GM21723 (cell line): ENCODE data around the gene MRPL27.
"Not testable (repeated sequence)": the region's sequence is repeated elsewhere in the genome, so short reads cannot be mapped to it uniquely, and the experiment has no call there.

Experiments
- ATAC-seq: cut with Tn5 transposase; IDR thresholded peaks from one replicate; pipeline ENCODE4 v1.9.1; 2021; ENCODE audit warnings: mild to moderate bottlenecking, moderate library complexity; ENCODE audit not compliant: unreplicated experiment

Gene MRPL27

DNA sequence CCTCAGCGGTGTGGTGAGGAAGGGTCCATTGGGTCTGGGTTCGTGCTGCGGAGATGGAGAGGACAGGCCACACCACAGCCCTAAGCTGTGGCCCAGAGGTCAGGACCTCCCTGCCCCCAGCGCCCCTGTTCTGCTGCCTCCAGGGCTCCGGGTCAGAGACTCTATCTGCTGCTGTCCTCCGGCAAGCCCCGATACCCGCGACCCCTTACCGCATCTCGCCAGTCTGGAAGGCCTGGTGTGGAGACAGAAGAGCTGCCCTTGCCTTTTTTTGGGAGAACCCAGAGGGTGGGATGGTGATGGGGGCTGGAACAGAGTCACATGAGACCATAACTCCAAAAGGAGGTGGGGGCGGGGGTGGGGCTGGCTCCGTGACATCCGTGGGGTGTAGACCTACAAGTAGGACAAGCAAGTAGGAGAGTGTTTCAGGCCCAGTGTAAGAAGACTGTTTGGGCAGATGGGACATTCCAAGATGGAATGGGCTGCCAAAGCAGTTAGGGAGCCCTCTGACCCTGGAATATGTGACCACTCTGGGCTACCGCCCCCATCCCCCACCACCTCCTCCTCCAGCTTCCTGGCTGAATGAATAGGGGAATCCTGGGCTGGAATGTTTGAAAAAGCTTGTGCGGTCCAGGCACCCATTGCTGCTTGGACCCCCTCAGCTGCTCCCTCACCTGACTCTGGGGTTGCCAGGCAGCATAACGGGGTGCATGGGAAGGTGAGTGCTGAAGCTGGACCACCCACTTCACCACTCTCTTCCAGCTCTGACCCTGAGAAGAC lies 25.7 kb downstream of the MRPL27 start:
- no peak for ATAC-seq

DNA sequence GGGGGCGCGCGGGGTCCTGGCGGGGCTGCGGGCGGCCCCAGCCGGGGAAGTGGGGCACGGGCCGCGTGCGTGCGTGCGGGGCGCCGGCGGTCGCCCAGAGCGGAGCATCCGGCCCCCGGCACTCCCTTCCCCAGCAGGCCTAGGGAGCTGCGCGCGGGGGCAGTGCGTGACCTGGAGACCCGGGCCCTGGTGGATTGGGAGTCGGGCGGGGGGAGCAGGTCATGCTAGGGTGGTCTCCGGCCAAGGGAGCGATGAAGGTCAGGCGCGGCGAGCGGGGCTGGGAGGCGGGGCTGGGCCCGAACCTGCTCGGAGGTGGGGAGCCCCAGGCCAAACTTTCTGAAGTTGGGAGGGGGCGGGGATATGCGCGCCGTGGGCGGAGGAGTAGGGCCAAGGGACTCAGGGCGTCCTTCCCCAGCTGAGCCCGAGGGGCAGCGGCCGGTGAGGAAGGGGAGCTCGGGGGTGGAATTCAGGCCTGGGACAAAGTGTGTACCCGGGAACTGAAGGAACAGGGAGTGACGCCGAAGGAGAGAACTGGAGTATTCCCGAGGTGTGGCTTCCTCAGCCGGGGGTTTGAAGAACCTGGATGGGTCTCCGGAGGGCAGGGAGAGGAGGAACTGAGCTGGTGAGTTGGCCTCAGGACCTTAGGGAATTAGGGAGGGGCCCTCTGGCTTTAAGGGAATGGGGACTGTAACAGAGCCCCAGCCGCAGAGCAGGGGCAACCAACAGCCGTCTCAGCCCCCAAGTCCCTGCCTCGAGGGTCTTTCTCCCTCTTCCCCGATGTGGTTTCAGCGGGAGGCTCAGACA lies 26.5 kb downstream of the MRPL27 start:
- peak; percentile 42 for ATAC-seq

DNA sequence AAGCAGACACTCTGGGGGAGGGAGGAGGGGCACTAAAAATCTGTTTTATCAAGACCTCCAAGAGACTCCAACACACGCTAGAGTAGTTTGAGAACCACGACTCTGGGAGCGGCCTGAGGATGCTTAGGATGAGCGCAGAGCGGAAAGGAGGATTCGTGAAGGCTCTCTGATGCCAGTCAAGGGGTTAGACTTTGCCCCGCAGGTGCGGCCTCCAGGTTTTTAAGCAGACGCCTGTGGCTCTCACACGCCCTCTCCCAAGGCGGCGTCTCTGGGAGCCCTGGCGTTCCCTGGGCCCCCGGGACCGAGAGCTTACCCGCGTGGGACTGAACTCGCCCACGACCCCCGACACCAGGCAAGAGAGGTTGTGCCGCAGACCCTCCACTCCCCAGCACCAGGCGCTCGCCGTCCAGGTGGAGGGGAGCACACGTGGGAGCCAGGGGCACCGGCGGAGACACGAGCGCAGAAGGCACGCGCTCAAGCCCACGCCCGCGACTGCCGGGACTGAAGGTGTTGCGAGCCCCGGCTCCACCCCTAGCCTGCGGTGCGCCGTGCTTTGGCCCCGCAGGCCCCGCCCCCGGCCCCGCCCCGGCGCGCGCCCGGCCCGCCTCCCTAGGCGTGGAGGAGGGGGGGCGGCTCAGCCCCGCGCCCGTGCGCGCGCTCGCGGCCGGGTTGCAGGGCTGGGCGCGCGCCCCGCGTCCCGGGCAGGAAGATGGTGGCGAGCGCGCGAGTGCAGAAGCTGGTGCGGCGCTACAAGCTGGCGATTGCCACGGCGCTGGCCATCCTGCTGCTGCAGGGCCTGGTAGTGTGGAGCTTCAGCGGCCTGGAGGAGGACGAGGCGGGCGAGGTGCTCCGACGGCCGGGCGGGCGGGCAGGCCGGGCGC lies 27.3 kb downstream of the MRPL27 start, which contains the start of gene XYLT2:
XYLT2 (plus strand) TSS at position 695 of the 881 bp plus-strand sequence; CDS start at position 710, 15 bp downstream.
- peak; percentile 78 for ATAC-seq

DNA sequence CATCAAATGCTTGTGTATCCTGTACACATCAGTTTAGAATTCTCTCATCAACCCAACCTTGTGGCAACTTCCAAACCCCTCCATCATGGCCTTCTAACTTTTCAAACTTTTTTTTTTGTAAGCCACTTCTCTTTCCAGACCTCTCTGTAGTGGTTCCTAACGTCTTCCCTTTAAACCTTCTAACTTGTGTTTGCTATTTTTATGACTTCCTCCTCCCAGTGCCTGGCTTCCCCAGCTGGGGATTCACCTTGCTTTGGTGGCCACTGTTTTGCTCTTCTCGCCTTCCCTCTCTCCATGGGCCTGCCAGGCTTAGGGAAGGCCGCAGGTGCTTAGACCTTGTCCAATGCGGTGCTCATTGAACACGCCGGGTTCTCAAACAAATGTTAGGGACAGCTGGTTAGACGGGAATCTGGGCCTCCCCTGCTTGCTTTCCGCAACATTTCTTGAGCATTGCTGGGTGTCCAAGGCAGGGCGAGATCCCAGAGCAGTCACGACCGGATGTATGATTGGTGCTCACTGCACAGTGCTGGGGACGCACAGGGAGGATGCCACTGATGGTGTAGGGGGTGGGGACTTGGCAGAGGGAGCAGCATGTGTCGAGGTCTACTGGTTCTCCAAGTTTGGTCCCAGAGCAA lies 28.1 kb downstream of the MRPL27 start:
- no peak for ATAC-seq

DNA sequence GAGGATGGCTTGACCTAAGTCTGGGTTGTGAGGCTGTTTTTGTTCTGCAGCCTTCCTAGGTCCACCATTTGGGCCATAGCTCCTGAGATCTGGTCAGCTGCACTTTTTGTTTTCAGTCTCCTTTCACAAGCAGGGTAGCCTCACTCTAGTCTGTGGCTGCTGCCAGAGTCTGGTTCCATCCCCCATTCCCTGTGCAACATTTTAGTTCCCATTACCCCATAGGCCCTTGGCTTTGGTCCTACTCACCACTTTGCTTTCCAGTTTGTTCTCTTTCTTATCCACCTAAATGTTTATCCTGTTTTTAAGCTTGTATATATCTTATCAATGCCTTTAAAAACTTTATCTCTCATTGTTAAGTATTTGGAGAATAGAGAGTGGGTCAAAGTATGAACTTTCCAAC lies 33.6 kb downstream of the MRPL27 start:
- no peak for ATAC-seq

DNA sequence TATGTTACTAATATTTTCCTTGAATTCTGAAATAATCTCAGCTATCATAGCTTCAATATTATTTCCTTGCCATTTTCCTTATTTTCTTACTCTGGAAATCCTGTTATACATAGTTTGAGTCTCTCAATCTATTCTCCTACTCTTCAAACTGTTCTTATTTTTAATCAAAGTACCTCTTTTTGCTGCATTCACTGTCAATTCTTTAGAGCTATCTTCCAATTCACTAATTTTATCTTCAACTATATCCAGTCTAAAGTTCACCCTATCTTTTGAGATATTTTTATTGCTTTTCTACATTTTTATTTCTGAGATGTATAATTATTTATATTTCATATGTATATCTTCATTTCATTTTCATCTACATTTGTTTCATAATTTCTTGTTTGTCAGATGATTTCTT lies 34.3 kb downstream of the MRPL27 start:
- ATAC-seq, result no peak

DNA sequence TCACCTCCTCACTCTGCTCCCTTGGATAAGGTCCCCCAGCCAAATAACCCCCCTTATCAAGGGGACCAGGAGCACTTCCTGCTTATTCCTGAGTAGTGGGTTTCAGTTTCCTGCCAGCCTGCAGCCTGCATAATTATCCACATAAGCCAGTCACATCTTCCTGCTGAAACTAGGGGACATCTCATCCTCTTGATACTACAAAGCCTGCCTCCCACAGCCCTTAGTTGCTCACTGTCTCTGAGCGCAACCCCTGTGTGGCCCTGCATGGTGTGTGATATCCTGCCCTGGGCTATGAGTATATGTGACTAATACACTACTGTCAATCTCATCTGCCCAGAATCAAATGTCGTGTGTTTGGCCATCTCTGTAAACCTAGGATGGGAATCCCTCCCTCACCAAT lies 35.0 kb downstream of the MRPL27 start:
- no peak for ATAC-seq

DNA sequence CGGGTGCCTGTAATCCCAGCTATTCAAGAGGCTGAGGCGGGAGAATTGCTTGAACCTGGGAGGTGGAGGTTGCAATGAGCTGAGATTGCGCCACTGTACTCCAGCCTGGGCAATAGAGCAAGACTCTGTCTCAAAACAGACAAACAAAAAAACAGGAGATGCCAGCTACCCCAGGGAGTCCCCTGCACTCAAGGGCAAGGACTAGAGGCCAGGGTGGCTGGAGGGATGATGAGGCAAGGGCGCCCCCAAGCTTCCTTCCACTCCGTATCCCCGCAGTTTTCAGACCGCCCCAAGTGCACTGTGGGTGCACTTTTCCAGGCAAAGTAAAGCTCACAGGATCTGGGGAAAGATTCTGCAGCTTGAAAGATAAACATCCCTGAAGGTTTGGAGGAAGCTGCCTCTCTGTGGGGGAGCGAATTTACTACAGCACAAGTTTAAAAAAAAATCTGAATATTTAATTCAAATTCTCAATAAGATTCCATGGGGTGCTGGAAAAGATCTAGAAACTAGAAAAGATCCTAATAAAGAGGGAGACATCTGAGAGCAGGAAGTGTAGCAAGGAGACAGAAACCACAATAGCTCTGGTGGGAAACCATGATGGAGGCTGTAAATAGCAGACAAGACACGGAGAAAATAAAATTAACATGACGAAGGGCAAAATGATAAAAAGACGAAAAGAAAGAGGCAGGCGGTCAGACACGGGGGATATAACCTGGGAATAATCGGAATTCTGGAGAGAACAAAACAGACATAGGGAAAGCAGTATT lies 39.5 kb downstream of the MRPL27 start:
- not testable (repeated sequence) for ATAC-seq

DNA sequence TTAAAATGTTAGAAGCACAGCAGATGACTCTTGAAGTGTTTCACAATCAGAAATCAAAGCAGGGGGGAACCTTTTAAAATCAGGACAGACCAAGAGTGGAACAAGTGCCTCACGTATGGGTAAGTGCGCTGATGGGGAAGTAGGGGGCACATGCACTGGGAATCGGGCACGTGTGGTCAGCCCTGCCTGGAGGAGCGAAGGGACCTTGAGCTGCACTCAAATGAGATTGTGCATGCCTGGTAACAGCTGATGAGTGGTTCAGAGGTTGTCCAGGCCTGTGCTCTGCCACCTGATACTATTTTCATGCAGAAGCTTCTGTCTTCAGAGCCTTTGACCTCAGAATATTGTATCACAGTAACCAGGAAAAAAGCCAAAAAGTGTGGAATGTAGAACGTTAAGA lies 40.8 kb downstream of the MRPL27 start:
- no peak for ATAC-seq

DNA sequence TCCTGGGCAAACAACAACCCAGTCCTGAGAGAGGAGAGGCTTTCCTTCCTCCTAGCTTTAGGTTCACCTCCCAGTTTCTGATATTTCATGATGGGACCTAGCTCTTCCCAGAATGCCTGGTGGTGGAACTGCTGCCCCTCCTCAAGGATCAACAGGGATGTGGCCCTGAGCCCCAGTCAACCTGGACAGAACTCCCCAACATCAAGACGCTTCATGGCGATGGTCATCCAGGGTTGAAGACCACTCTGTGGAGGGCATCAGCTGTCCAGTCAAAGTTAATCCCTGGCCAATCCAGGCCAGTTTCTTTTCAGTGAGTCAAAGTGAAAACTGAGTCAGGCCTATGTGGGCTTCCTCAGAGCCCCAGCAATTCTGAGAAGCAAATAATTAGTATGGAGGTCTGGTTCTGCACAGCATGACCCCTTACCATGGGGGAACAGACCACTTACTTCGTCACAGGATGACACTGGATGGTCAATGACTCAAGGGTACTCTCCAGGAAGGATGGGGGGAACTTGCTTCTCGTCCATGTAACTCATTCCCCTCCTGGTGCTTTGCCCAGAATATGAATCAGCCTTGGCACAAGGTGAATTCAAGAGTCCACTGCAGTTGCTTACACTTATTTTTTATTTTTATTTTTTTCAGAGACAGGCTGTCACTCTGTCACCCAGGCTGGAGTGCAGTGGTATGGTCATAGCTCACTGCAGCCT lies 41.7 kb downstream of the MRPL27 start:
- no peak for ATAC-seq

DNA sequence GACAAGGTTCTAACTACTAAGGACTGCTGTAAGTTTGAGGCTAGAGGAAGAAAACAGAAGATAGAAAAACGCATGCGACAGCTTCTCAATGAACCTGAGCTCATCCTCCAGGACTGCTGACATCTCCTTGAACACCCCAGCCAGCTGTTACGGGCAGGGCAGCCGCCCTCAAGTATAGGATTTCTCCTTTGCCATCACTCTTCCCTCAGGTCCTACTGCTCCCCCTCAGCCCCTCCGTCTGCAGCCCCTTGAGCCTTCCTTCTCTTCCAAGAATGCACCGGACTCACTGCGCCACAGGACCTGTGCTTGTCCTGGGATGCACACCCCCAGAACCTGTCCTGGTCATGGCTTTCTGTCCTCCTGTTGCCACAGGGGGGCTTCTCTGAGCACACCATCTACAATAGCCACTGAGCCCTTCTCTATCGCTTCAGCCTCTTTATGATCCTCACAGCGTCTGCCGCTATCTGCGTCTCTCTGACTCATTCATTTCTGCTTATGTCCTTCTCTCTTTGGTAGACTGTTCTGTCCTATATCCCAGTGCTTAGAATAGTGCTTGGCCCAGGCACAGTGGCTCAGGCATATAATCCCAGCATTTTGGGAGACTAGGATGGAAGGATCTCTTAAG lies 42.7 kb downstream of the MRPL27 start:
- no peak for ATAC-seq

DNA sequence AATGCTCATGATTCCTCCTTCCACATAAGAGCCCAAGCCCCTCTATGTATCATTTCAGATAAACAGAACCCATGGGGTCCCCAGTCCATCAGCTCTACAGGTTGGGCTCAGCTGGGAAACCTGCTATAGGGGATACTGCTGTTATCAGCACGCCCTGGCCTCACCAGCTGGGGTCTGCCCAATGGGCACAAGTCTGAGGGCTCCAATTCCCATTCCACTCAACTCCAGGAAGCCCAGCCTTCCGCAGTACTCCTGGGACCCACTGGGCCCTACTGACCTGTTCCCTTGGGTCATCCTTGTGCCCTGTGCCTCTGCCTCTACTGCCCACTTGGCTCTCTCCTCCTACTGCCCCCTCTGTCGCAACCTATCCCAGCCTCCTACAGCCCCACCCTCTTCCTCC lies 43.3 kb downstream of the MRPL27 start:
- no peak for ATAC-seq

DNA sequence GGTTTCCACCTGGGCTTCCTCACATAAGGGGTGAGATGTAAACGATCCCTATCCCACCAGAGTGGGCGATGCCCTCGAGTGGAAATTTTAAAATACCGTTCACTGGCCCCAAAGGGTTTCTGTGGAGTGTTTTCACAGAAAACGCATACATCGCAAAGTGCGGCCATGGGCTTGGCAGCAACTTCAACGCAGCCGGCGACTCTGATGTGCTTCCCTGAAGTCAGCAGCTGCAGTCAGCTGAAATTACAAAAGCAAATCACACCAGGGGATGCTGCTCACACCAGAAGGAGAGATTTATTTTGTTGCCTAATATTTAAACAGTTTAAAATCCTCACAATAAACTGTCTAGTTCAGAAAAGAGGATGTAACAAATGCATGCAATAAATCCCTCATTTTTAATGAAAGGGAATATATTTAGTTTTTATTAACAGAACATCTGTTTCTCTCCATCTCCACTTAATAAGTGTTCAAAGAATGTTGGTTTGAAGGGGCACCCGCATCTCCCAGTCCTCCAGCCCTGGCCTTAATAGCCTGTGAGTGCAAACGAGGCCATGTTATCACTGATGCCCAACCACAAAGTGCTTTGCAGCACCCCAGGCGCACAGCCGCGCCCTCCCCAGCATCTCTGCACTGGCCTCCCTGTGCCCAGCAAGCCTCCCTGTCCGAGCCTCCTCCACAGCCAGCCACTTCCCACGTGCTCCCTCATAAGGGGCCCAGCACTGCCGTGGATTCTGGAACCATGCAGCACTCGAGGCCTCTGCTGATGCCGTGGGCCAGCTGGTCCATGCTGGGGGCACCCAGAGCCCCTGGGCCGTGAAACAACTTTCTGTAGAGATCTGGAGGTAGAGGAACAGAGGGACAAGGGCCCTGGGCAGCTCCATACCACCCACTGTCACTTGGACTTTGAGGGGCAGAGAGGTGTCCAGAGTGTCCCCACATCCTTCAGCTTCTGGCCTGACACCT lies 44.3 kb downstream of the MRPL27 start:
- ATAC-seq, result no peak

DNA sequence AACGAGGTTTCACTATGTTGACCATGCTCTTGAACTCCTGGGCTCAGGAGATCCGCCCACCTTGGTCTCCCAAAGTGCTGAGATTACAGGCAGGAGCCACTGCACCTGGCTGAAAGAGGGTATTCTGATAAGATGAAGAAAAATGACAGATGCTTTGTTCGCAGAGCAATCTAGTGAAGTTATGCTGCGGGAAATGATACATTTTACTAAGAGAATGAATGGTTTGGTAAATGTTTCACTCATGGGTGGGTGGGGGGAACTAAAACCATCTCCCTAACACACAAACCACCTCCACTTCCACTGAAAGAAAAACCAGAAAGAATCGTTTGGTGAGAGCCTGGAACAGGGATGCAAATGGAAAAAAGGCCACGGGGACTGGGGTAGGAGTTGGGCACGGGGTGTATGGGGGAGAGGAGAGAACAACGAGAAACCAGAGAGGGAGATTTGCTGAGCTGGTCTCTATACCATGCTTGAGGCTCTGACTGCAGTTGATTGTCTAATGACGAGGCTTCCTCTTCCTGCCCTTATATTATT lies 46.1 kb downstream of the MRPL27 start:
- ATAC-seq, result no peak

DNA sequence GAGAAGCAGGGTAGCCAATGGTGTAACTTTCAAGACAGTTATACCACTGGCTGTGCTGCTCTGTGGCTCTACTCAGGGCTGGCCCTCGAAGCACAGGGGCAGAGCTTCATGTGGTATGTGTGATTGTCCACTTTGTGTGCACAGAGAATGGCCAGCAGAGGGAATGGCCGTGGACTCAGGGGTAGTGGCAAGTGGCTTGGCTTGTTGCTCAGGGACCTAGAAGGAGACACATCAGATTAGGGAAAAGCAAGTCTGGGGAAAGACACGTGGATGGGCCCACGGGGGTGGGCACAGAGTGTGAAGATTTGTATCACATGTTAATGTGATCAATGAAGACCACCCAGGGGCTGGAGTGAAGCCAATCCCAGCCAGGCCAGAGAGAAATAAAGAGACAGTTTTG lies 47.1 kb downstream of the MRPL27 start:
- ATAC-seq, result no peak

DNA sequence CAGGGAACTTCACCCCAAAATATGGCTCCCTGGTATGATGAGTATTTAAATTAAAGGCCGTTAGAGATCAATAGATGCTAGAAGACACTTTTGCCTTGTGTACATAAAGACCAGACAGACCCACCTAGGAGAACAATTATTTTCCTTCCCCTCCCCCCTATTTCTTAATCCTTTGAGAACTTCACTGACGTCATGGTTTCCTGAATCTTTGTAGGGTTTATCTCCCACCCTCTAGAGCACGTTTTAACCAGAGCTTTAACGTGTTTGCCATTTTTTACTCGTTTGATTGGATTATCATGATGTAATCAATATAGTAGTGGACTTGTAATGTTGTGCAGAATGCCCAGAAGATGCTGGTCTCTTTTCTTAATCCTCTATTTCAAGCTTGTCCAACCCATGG lies 49.9 kb downstream of the MRPL27 start:
- ATAC-seq, result no peak

DNA sequence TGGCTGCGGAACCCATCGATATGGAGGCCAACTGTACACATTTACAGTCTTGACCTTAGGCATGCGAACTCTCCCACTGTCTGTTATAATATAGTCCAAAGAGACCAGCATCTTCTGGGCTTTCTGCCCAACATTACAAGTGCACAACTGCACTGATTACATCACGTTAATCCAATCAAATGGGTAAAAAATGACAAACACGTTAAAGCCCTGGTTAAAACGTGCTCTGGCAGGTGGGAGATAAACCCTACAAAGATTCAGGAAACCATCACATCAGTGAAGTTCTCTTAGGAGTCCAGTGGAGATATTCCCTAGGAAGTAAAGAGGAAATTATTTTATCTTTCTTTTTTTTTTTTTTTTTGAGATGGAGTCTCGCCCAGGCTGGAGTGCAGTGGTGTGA lies 50.7 kb downstream of the MRPL27 start:
- ATAC-seq, result no peak
